Melanocyte of skin (primary cell): ENCODE data around the gene RPRD1A. TPM values are rescaled to one million over a fixed set of nuclear protein-coding genes. Genes with fewer than 3 reads are reported as not detected.

Experiments used
- total RNA-seq, 2 donors: library from RNA; depleted of rRNA; stranded (reverse); fragments of >200 nt; gene quantifications; 2 replicates each; pipeline ENCODE4 v1.2.3, GENCODE V29; 2012

The RPRD1A gene
- 10 to 100 TPM; 40.6 to 46.0 TPM for total RNA-seq

GRCh38 chr18:36067055-36067957 lies at the start of gene RPRD1A:
Gene RPRD1A, minus strand, starts transcription at chr18:36067559. Its CDS starts 155 bp downstream, at chr18:36067404.

GRCh38 chr18:35972197-35973000 lies 95.0 kb downstream of the RPRD1A start, which contains the start of gene RMP24:
Gene RMP24, plus strand, starts transcription at chr18:35972679.

Other genes with a start within 250 kb of the RPRD1A start
- 100 to 1,000 TPM; 451 to 527 TPM for gene SLC39A6, start 61.8 kb upstream of the RPRD1A start, total RNA-seq
- 100 to 1,000 TPM; 114 to 116 TPM for gene ELP2, start 62.3 kb upstream of the RPRD1A start, total RNA-seq
- 10 to 100 TPM; 52.9 to 69.2 TPM for gene MOCOS, start 119.9 kb upstream of the RPRD1A start, total RNA-seq
- 10 to 100 TPM; 23.1 to 42.0 TPM for gene FHOD3, start 230.2 kb upstream of the RPRD1A start, total RNA-seq